ENCODE results near the gene CXXC4.

DNA sequence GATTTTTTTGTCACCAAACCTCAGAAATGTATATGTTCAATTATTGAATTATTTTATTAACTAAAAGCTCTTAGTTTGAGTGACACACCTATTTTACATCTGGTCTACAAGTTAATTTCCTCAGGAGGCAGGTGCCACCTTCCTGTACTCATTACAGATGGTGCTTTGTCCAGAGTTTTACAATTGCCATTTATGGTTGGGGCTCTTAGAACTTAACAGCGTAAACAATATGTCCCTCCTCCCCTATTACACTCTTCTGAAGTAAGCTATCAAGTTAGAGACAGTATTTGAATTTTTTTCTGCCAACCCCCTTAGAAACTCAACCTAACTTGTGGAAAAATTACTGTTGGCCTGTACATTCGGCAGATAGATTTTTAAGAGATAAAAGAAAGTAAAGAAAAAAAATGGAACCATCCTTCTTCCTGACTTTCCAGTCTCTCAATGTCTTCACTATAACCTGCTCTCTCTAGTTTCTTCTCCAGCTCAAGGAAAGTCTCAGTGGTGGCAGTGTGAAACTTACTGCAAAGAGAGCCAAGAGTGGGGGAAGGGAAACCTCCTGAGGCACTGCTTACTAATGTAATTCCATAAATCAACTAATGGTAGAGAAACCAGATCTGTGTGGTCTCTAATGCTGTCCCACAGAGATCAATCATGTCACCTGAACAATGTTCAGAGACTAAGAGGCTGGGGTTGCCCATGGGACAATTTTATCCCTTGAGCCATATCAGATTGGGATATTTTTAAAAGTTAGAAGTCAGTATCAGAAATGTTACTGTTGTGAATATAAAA is 7.8 kb downstream of the CXXC4 start:
- TF ChIP-seq TAF1 (IDR thresholded peaks at IDR 0.05; ENCODE audit: borderline replicate concordance, insufficient read depth, low read length), result no peak
- TF ChIP-seq POLR2AphosphoS5 (IDR thresholded peaks at IDR 0.05; ENCODE audit: low read depth, low read length), result no peak
- TF ChIP-seq REST (IDR thresholded peaks at IDR 0.05; ENCODE audit: insufficient read depth in 1 of 2, low read depth in 2 of 2, low read length in 2 of 2), result no peak

All from PFSK-1 (cell line).